ENCODE measurements around the gene NOB1. TPM values are rescaled to one million over a fixed set of nuclear protein-coding genes. Genes with fewer than 3 reads are reported as not detected.

The NOB1 gene
- total and polyA plus RNA-seq, 7 donors = 21.0 to 49.1 (median 36.0) TPM

DNA sequence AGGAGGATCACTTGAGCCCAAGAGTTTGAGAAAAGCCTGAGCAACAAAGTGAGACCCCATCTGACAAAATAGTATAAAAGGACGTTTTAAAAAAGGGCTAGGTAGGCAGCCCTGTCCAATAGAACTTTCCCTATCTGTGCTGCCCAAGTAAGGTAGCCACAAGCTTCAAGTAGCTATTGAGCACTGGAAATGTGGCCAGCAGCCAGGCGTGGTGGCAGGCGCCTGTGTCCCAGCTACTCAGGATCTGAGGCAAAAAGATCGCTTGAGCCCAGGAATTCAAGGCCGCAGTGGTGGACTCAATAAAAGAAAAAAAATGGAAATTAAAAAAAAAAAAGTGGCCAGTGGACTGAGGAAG is 26.8 kb downstream of the NOB1 start:
- Histone ChIP-seq H3K9me3 (no peaks in the 10 kb centered on the region), H3K27ac (peak overlapping the region in 3 of 4 donors; percentile 79 to 93 (median 84)), H3K36me3 (no peaks in the 10 kb centered on the region), H3K4me3 (no peak overlapping the region), H3K4me1 (peaks cover 0 to 26% (median 17%) of the 10 kb centered on the region in 4 donors), H3K27me3 (no peaks in the 10 kb centered on the region)
- intact Hi-C loops (cut with DNase I) = no loop called here
- DNase-seq = no peak
- 93 to 94% methylated on average over 5 of the region's 5 CpGs for WGBS, 2 donors
- no peak for TF ChIP-seq EP300 (IDR thresholded peaks at IDR 0.05)
- TF ChIP-seq POLR2A (IDR thresholded peaks at IDR 0.05) = no peak
- TF ChIP-seq POLR2AphosphoS5 (IDR thresholded peaks at IDR 0.05) = no peak
- TF ChIP-seq CTCF (IDR thresholded peaks at IDR 0.05) = no peak

DNA sequence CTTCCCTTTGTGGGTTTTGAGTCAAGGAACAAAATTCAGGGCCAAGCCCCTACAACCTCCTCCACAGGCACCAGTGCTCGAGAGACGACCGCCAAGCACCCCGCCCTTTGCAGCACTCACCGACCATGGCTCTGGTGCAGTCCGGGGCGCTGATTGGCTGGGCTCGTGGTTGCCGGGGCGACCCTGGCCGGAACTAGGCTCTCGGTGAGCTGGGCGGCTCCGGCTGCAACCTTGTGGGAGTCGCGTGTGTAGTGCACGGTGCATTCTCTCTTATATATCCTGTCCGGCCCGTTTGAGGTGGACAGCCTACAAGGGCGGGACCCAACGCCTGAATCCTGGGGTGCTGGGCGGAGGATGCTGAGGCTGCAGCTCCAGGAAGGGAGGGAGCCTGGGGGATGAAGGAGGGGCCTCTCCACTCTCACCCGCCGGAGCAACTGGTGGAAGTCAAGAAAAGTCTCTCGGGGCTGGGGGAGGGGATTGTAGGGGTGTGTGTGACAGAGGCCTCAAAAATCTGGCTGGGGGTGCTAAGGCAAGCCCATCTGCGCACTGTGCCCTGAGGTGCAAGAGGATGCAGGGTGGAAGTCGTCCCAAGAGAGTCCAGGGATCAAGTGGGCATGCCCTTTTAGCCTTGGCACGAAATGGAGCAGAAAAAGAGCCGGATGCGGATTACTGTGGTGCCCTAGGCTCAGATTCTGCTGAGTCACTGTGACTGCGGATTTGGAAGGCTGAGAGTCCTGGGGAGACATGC is 28.2 kb downstream of the NOB1 start, which contains the start of gene NQO1:
NQO1 (minus strand) TSS at position 248 of the 748 bp plus-strand sequence; CDS start at position 127, 121 bp downstream.
- no peak for TF ChIP-seq CTCF (IDR thresholded peaks at IDR 0.05)
- no peak for TF ChIP-seq EP300 (IDR thresholded peaks at IDR 0.05)
- peak; percentile 63 to 79 (median 68) for TF ChIP-seq POLR2AphosphoS5 (IDR thresholded peaks at IDR 0.05)
- TF ChIP-seq POLR2A (IDR thresholded peaks at IDR 0.05) = peak in 1 of 2 donors; percentile 70
- H3K4me1 ChIP-seq = peaks cover 0 to 26% (median 17%) of the 10 kb centered on the region in 4 donors
- WGBS, 2 donors = 1% methylated on average over 31 of the region's 31 CpGs
- intact Hi-C loops (cut with DNase I) = no loop called here
- H3K9me3 ChIP-seq = no peaks in the 10 kb centered on the region
- H3K27ac ChIP-seq = peak within 1 kb of the TSS; percentile 76 to 93 (median 82)
- H3K4me3 ChIP-seq = peak within 1 kb of the TSS; percentile 41 to 59 (median 48)
- H3K36me3 ChIP-seq = no peaks in the 10 kb centered on the region
- DNase-seq = peak; percentile 97
- H3K27me3 ChIP-seq = no peaks in the 10 kb centered on the region

GRCh38 chr16:69725480-69726312 is 29.0 kb downstream of the NOB1 start:
- no peaks in the 10 kb centered on the region for H3K9me3 ChIP-seq
- H3K4me3 ChIP-seq = peak overlapping the region; percentile 41 to 59 (median 48)
- 70% methylated on average over 32 of the region's 32 CpGs for WGBS, 2 donors
- no peaks in the 10 kb centered on the region for H3K27me3 ChIP-seq
- peaks cover 0 to 26% (median 17%) of the 10 kb centered on the region in 4 donors for H3K4me1 ChIP-seq
- no peak for DNase-seq
- no peaks in the 10 kb centered on the region for H3K36me3 ChIP-seq
- intact Hi-C loops (cut with DNase I) = no loop called here
- TF ChIP-seq CTCF (IDR thresholded peaks at IDR 0.05) (peak in 1 of 4 experiments; percentile 11), EP300 (IDR thresholded peaks at IDR 0.05) (no peak)
- H3K27ac ChIP-seq = peak overlapping the region; percentile 76 to 93 (median 82)

GRCh38 chr16:69724981-69725479 is 29.7 kb downstream of the NOB1 start:
- H3K4me1 ChIP-seq = peaks cover 0 to 26% (median 17%) of the 10 kb centered on the region in 4 donors
- DNase-seq = no peak

More at GRCh38 chr16:69724981-69725479, 29.7 kb downstream of the NOB1 start:
- peak overlapping the region; percentile 8 to 93 (median 82) for H3K27ac ChIP-seq
- H3K9me3 ChIP-seq = no peaks in the 10 kb centered on the region
- WGBS, 2 donors = 50 to 74% methylated on average over 6 of the region's 6 CpGs
- no peaks in the 10 kb centered on the region for H3K36me3 ChIP-seq
- TF ChIP-seq CTCF (IDR thresholded peaks at IDR 0.05) (no peak), EP300 (IDR thresholded peaks at IDR 0.05) (no peak), POLR2A (IDR thresholded peaks at IDR 0.05) (no peak), POLR2AphosphoS5 (IDR thresholded peaks at IDR 0.05) (no peak)
- H3K4me3 ChIP-seq = no peak overlapping the region
- intact Hi-C loops (cut with DNase I) = no loop called here
- H3K27me3 ChIP-seq = no peaks in the 10 kb centered on the region

All from sigmoid colon (tissue), 7 donors.